ENCODE data around the gene PRSS2. TPM values are rescaled to one million over a fixed set of nuclear protein-coding genes. Genes with fewer than 3 reads are reported as not detected.
"Not testable (repeated sequence)": the region's sequence is repeated elsewhere in the genome, so short reads cannot be mapped to it uniquely, and the experiment has no call there.

PRSS2 gene
- total RNA-seq, 1 donor from 2014 or later: not detected

GRCh38 chr7:142740786-142741185 lies 30.0 kb upstream of the PRSS2 start:
- Histone ChIP-seq H3K36me3 (ENCODE audit: control insufficient read depth, insufficient read depth, low read length) (no peaks in the 10 kb centered on the region), H3K4me3 (ENCODE audit: low read depth, low read length) (no peak overlapping the region), H3K27me3 (ENCODE audit: control insufficient read depth, insufficient read depth, low read length) (peaks cover 2% of the 10 kb centered on the region)
- DNase-seq (ENCODE audit: low read depth): no peak
- no peak for TF ChIP-seq CTCF (IDR thresholded peaks at IDR 0.05; ENCODE audit: insufficient read depth, low read length, poor library complexity, severe bottlenecking)

DNA sequence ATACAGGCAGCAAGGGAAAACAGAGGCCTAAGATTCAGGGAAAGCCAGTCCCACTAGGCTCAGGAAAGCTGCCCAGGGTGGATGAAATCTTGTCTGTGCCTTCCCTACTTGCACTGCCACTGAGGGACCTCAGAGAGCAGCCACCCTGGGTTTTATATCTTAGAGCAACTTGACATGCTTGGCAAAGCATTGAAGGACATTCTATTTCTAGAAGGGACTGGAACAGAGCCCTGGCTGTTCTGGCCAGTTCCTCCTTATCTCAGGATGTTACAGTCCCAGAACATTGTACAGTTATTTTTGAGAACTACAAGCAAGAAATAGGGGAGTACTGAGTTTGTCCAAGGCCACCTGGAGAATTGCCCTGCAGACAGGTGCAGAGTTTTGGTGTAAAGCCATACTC lies 28.8 kb upstream of the PRSS2 start:
- H3K36me3 ChIP-seq (ENCODE audit: control insufficient read depth, insufficient read depth, low read length); DNase-seq (ENCODE audit: low read depth); H3K27me3 ChIP-seq (ENCODE audit: control insufficient read depth, insufficient read depth, low read length): not testable (repeated sequence)

GRCh38 chr7:142745091-142745635 lies 25.6 kb upstream of the PRSS2 start:
- H3K36me3 ChIP-seq (ENCODE audit: control insufficient read depth, insufficient read depth, low read length): no peaks in the 10 kb centered on the region
- DNase-seq (ENCODE audit: low read depth): no peak
- H3K27me3 ChIP-seq (ENCODE audit: control insufficient read depth, insufficient read depth, low read length): peaks cover 2% of the 10 kb centered on the region
- no peak overlapping the region for H3K4me3 ChIP-seq (ENCODE audit: low read depth, low read length)
- no peak for TF ChIP-seq CTCF (IDR thresholded peaks at IDR 0.05; ENCODE audit: insufficient read depth, low read length, poor library complexity, severe bottlenecking)

More for the DNA sequence above, 28.8 kb upstream of the PRSS2 start:
- H3K4me3 ChIP-seq (ENCODE audit: low read depth, low read length): not testable (repeated sequence)

DNA sequence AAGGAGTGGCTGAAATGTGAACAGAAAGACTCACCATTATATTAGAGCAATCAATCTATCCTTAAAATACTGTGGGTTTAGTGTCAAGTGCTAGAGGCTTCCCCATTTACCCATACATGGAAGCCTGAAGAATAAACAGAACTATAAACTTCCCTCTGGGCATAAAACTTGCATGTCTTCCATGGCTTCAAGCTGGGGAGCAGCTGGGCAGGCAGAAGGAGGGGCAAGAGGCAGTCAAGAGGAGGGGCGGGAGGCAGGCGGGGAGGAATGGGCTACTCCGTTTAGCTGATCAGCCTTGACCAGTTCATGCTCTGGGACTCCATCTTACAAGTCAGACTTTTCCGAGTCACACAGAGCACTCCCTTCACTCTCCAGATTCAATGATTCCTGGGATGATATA lies 25.0 kb upstream of the PRSS2 start:
- Histone ChIP-seq H3K27me3 (ENCODE audit: control insufficient read depth, insufficient read depth, low read length) (peaks cover 2% of the 10 kb centered on the region), H3K36me3 (ENCODE audit: control insufficient read depth, insufficient read depth, low read length) (no peaks in the 10 kb centered on the region), H3K4me3 (ENCODE audit: low read depth, low read length) (no peak overlapping the region)
- DNase-seq (ENCODE audit: low read depth): no peak
- no peak for TF ChIP-seq CTCF (IDR thresholded peaks at IDR 0.05; ENCODE audit: insufficient read depth, low read length, poor library complexity, severe bottlenecking)

- DNase-seq (ENCODE audit: low read depth): no peak
- Histone ChIP-seq H3K4me3 (ENCODE audit: low read depth, low read length) (no peak overlapping the region), H3K27me3 (ENCODE audit: control insufficient read depth, insufficient read depth, low read length) (no peaks in the 10 kb centered on the region), H3K36me3 (ENCODE audit: control insufficient read depth, insufficient read depth, low read length) (no peaks in the 10 kb centered on the region)
- no peak for TF ChIP-seq CTCF (IDR thresholded peaks at IDR 0.05; ENCODE audit: insufficient read depth, low read length, poor library complexity, severe bottlenecking)
Measured at GRCh38 chr7:142746264-142746663, 24.5 kb upstream of the PRSS2 start.

DNA sequence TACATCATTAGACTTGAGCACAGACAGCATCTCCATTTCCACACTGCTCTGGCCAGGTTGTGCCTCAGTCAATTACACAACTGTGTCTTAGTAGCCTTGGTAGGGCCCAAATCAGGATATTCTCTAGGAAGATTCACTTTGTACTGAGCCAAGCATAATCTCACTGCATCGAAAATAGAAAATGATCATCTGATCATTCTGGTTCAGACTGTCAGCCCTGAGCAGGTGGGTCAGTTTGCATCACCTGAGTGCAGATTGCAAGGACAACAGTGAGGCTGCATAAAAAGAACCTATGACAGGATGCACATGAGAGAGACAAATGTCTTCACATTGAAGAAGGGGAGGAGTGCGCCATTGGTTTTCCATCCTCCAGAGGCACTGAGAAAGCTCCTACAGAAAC lies 22.4 kb upstream of the PRSS2 start:
- not testable (repeated sequence) for H3K4me3 ChIP-seq (ENCODE audit: low read depth, low read length); H3K27me3 ChIP-seq (ENCODE audit: control insufficient read depth, insufficient read depth, low read length); DNase-seq (ENCODE audit: low read depth); H3K36me3 ChIP-seq (ENCODE audit: control insufficient read depth, insufficient read depth, low read length)

DNA sequence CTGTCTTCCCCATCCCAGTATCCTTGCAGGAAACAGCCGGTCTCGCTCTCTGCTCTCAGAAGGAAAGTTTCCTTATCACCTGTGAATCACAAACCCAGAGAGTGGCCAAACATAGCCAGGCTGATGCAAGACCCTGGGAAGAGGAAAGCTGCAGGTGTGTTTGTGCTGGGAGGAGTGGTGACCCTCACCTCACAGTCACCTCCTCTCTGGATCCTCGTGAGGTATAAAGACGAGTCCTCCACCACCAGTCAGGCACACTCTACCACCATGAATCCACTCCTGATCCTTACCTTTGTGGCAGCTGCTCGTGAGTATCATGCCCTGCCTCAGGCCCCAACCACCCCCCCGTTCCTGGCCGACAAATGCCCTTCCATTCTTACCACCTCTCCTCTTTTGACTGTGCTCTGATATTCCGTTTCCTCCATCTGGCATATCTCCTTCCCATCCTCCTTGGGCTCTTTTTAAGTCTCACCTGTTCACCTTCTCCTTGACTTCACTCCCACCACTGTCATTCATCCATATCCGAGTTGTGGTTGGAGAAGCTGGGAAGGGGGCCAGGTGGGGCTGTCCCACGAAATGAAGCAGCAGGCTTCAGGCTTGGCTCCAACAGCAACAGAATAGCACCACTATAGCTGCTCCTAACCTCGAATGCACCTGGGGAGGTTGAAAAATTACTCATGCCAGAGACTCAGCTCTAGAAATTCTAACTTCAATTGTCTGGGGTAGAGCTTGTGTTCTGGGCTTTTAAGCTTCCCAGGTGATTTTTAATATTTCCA lies 21.4 kb upstream of the PRSS2 start, which contains the start of gene PRSS1:
TSS of gene PRSS1 (plus strand) at position 255 of the 776 bp plus-strand sequence. CDS start at position 268, 13 bp downstream.
- Histone ChIP-seq H3K4me3 (ENCODE audit: low read depth, low read length) (no peak within 1 kb of the TSS), H3K36me3 (ENCODE audit: control insufficient read depth, insufficient read depth, low read length) (no peaks in the 10 kb centered on the region), H3K27me3 (ENCODE audit: control insufficient read depth, insufficient read depth, low read length) (no peaks in the 10 kb centered on the region)
- DNase-seq (ENCODE audit: low read depth): no peak
- TF ChIP-seq CTCF (IDR thresholded peaks at IDR 0.05; ENCODE audit: insufficient read depth, low read length, poor library complexity, severe bottlenecking): no peak
